Central memory CD4-positive, alpha-beta T cell (primary cell): ENCODE results near the gene BBOF1.
"Not testable (repeated sequence)": the region's sequence is repeated elsewhere in the genome, so short reads cannot be mapped to it uniquely, and the experiment has no call there.

Experiments used
- DNase-seq: peaks from one replicate; pipeline ENCODE4 v3.0.0; 2022
- total RNA-seq, 3 experiments: gene quantifications; one replicate each; lab custom pipeline; 2026; lab: John Stamatoyannopoulos, UW

Gene BBOF1
- total RNA-seq = 1.9 to 4.1 (median 2.5) reads per million in 3 experiments

DNA sequence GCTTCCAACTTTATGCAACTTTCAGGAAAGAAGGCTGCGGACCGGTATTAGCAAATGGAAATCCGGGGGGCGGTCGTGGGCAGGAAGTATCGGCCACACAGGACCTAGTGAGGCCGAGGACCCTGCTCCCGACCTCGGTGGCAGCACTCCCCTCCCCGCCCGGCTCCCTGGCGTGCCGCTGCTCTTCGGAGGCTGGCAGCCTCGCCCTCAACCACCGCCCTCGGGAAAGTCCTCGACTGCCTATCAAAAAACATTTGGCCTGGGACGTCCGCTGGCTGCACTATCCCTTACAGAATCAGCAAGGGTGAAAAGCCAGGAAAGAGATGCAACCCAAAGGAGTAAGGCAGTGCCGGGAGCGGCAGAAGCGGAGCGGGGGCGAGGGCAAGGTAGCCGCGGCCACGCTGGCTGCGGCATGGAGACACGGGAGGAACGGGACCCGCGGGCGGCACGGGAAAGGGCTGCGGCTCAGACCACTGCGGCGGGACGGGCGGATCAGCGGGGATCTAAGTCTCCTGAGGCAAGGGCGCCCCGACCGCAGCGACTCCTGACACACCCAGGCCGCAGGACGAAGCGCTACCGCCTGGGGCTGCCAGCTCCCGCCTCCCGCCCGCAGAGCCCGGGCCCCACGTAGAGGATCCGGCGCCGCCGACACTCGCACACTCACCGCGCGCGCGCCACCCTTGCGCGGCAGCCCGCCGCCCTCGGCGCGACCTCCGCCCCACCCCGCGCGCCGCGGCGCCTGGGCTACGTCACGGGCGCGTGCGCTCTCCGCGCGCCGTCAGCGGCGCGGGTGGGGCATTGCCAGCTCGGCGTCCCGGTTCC is at the start of gene BBOF1, which contains the start of gene ENTPD5:
Gene BBOF1, plus strand, starts transcription at position 764 of the 822 bp plus-strand sequence. CDS start 130 bp downstream, outside the sequence.
Gene ENTPD5, minus strand, starts transcription at position 703 of the 822 bp plus-strand sequence. CDS start 31,186 bp downstream, outside the sequence.
- DNase-seq = peak; percentile 90

- DNase-seq = no peak
Measured at GRCh38 chr14:73973497-73973896, 45.7 kb upstream of the BBOF1 start.

DNA sequence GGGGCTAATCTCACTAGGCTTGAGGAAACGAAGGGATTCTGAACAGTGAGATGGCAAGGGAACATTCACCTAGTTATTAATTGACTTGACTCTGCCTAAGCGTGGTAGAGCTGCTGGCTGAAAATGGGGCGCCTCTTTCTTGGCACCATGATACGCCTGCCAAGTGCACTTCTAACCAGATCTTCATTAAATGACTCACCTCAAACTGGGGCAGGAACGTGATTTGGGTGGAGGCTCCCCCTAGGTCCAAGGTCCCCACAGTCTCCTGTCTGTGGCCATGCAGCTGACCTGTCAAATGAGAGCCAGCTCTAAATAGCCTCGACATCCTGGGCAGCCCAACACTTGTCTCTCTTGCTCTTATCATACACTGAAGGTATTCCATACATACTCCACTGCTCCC is 43.0 kb upstream of the BBOF1 start:
- no peak for DNase-seq

DNA sequence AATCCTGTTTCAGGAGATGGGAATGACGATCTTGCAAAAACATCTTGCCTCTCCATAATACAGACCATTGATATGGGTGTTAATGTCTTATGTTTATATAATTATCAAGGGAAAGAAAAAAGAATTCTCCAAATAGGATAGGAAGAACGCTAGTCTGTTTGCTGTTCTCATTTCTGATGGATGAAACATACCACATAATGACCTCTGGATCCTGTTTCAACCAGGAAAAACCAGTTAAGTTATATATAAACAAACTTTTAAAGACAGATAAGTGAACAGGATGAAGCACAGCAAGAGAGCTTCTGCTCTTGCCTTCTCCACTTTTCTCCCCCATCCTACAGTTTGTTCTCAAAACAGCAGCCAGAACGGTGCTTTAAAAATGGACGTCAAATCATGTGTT is 41.3 kb upstream of the BBOF1 start:
- no peak for DNase-seq

DNA sequence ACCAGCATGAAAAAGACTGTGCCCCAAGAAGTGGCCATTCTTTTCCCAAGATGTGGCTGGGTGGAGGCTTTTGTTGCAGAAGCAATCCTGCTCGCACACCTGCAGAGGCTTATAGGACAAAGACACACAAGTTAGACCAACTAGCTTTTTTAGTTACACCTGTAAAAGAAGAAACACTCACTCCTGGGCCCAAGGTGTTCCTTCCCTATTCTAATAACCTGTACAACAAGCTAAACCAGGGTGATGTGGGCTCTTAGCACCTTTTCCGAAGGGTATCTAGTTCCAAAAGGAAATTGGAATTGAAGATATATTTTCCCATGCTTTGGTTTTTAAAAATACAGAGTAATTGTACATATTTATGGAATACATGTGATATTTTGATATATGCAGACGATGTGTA is 31.1 kb upstream of the BBOF1 start:
- no peak for DNase-seq

- not testable (repeated sequence) for DNase-seq
Measured at GRCh38 chr14:73988656-73989055, 30.5 kb upstream of the BBOF1 start.

- DNase-seq = no peak
Measured at GRCh38 chr14:73991092-73991491, 28.1 kb upstream of the BBOF1 start.

DNA sequence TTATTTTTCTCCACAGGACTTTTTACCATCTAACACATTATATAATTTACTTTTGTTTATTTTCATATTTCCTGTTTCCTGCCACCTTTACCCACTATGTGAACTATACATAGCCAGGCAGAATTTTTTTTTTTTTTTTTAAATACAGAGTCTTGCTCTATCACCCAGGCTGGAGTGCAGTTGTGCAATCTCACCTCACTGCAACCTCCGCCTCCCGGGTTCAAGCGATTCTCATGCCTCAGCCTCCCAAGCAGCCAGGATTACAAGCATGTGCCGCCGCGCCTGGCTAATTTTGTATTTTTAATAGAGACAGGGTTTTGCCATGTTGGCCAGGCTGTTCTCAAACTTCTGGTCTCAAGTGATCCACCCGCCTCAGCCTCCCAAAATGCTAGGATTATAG is 24.2 kb upstream of the BBOF1 start:
- DNase-seq = not testable (repeated sequence)

DNA sequence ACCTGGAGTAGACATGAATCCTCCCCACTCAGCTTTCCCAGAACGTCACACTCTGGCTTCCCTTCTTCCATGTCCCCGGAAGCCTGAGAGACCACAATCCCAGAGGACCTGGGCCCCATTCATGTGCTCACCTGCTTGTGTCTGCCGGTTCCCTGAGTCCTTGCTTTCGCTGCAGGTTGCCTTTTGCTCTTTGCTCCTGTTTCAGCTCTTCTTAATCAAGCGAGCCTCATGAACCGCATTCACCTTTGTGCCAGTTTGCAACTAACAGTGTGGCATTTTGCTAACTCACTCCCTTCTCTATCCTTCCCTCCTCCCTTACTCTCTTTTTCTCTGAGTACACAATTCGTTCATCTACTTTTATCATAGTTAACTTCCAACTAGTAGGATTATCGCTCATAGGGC is 23.2 kb upstream of the BBOF1 start:
- no peak for DNase-seq

DNA sequence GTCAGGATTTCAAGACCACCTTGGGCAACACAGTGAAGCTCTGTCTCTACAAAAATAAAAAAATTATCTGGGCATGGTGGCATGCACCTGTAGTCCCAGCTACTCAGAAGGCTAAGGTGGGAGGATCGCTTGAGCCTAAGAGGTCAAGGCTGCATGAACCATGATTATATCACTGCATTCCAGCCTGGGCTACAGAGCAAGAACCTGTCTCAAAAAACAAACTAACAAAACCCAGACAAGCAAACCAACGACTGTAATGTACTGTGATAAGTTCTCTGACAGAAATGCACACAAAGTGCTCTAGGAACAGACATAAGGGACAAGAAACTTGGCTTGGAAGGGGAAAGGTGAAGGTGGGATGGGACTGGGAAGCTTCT is 22.4 kb upstream of the BBOF1 start:
- no peak for DNase-seq

DNA sequence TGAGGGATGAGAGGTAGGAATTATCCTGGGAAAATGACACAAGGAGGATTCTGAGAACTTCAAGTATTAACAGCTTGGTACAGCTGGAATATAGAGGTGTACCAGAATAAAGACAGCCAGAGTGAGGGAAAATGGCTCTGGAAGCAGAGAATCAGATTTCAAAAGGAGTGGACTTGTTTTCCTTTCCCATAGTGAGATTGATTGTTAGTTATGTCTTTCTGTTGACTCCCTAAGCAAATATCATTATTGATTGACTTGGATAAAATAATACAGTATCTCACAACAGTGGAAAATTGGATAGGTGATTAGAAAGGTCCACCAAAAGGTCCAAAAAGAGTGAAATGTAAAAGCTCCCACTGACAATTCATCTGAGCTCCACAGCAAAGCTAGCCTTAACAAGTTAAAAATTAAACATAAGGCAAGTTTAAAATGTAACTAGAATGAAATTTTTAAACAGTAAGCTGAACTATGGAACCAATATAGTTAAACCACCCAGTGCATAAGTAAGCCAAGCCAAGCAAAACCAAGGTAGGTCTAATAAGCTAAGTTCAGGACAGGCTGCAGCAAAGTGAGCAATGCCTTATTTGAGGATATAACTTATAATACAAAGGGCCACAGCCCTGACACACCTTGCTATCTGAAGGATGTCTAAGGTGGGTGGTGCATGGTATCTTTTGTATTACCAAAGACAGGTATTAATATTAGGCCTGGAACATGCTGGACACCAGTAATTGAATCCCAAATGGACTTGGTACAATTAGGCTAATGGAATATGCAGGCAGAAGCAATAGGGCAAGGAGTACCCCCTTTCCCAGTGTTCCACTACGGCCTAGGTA is 21.8 kb upstream of the BBOF1 start:
- DNase-seq = no peak

DNA sequence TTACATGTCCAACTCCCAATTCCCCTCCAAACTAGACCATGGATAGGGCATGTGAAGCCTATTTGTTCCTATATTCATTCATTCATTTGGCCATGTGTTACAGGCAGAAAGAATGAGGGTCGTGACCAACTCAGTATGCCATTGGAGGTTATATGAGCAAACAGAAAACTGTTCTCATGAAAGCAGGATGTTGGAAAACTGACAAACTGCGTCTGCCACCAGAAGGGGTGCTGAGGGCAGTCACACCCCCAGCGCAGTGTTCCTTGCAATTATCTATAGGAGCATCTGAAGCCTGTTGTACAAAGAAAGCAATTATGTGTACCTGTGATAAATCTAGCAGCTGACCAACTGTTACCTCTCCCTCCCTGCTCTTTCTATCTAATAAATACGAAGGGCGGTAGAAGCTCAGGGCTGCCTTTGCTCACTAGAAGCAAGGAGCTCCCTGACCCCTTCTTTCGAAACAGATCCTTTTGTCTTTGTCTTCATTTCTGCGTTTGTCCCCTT is 21.2 kb upstream of the BBOF1 start:
- DNase-seq = no peak

- no peak for DNase-seq
Measured at GRCh38 chr14:73998726-73999125, 20.4 kb upstream of the BBOF1 start.

DNA sequence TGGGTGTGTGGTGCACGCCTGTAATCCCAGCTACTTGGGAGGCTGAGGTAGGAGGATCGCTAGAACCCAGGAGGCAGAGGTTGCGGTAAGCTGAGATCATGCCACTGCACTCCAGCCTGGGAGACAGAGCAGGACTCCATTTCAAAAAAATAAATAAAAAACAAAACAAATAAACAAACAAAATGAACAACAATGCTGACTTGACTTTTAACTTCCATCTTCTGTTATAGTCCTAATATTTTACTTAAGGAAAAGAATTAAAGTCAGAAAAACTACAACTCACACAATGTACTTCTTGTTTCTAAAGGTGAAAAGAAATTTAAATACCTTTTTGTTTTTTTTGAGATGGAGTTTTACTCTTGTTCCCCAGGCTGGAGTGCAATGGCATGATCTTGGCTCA is 13.5 kb upstream of the BBOF1 start:
- not testable (repeated sequence) for DNase-seq

DNA sequence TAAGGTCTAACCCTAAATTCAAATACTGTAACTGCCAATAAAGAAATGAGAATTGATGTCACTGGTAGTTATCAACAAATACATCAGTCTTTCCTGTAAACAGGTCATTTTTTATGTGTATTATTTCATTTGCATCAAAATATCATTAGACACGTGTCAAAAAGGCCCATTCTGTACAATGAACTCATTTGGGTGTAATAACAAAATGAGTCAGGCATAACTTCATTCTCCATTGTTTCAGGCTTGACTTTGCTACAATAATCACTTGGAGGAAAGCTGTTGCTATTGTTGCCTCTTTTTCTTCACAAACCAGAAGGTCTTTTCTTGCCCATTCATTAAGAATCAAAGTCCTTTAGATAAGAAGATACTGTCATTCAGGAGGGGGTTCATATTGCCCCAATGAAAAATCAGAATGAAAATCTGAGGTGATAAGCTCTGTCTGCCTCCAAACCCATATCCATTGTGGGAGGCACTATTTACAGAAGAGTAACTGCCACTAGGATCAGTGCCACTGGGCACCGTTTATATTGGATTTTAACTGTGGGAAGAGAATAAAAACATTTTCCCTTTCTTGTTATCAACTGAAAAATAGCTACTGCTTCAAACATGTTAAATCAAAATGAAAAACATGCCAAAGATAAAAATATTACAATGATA is 10.2 kb upstream of the BBOF1 start:
- DNase-seq = no peak

GRCh38 chr14:74014299-74014698 is 4.8 kb upstream of the BBOF1 start:
- DNase-seq = no peak

DNA sequence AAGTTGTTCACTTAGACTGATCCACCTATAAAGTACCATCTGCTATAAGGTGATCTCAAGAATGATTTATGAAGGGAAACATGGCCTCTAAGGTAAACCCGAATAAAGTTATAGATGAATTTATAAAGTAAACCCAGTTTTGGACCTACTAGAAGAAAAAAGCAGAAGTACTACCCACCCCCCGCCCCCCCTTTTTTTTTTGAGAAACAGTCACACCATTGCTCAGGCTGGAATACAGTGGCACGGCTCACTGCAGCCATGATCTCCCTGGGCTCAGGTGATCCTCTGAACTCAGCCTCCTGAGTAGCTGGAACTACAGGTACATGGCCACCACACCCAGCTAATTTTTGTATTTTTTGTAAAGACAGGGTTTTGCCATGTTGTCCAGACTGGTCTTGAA is 4.0 kb upstream of the BBOF1 start:
- DNase-seq = no peak

GRCh38 chr14:74015963-74016362 is 3.2 kb upstream of the BBOF1 start:
- DNase-seq = no peak

GRCh38 chr14:74018174-74018585 is 969 bp upstream of the BBOF1 start:
- DNase-seq = peak; percentile 17

- DNase-seq = no peak
Measured at GRCh38 chr14:74019408-74020137, 424 bp downstream of the BBOF1 start.

DNA sequence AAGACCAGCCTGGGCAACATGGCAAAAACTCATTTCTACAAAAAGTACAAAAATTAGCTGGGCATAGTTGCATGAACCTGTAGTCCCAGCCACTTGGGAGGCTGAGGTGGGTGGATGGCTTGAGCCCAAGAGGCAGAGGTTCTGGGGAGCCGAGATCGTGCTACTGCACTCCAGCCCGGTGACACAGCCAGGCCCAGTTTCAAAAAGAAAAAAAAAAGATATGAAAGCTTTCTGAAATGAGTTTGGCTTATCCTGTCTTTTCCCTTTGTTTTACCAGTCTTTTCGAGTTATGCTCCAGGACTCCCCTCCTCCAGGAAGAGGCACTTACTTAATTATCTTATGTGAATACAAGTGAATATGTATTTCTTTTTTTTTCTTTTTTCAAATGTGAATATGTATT is 3.2 kb downstream of the BBOF1 start:
- no peak for DNase-seq

DNA sequence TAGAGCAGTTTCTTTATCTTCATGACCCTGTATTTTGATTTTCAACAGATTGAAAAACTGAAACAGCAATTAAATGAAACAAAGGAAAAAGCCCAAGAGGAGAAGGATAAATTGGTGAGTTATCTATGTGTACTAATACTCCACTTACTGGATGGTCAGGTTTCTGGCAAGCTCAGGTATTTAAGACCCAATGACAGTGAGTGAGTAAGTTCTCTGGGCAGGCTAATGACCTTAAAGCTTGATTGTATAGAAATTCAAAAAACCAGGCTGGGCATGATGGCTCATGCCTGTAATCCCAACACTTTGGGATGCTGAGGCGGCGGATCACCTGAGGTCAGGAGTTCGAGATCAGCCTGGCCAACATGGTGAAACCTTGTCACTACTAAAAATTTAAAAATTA is 10.0 kb downstream of the BBOF1 start:
- DNase-seq = no peak
